GM10248 (cell line): ENCODE measurements around the gene MCTP2.

Source experiments
- CTCF ChIA-PET: fragments of 300-600 bp; sonication (Branson Sonifier 250); formaldehyde crosslinking; extraction: SDS; loops from one replicate; lab custom pipeline; 2021; ENCODE audit warnings: antibody characterized with exemption; lab: Yijun Ruan, JAX
- POLR2A ChIA-PET: fragments of 350-650 bp; sonication (Branson Sonifier 250); formaldehyde crosslinking; extraction: SDS; loops from one replicate; lab custom pipeline; 2020; ENCODE audit warnings: antibody characterized with exemption; lab: Yijun Ruan, JAX
- DNase-seq: peaks from one replicate; pipeline ENCODE4 v3.0.0; 2012; ENCODE audit errors: extremely low spot score
- CTCF ChIP-seq: IDR thresholded peaks from 2 replicates; pipeline ENCODE4 v1.5.1; 2012; ENCODE audit warnings: mild to moderate bottlenecking, low read depth; ENCODE audit errors: extremely low read depth, missing control alignments, control extremely low read depth

The MCTP2 gene

GRCh38 chr15:94198633-94199032 is 32.7 kb upstream of the MCTP2 start:
- DNase-seq: no peak
- ChIA-PET POLR2A (no interaction called here), CTCF (no interaction called here)
- TF ChIP-seq CTCF: no peak

GRCh38 chr15:94199725-94200124 is 31.6 kb upstream of the MCTP2 start:
- POLR2A ChIA-PET: no interaction called here
- no peak for TF ChIP-seq CTCF
- CTCF ChIA-PET: interaction anchor here (1.2 kb wide), 1 partner anchor 124 kb away, joined by 3 read pairs; no protein-coding TSS in a partner anchor
- DNase-seq: no peak

- DNase-seq: no peak
- ChIA-PET CTCF (interaction anchor here (1.3 kb wide), 2 partner anchors 14 to 52 kb away, joined by 3 read pairs; no protein-coding TSS in a partner anchor), POLR2A (no interaction called here)
These were observed 28.1 kb upstream of the MCTP2 start for GRCh38 chr15:94203306-94203705.

GRCh38 chr15:94205366-94205765 is 26.0 kb upstream of the MCTP2 start:
- ChIA-PET POLR2A (no interaction called here), CTCF (no interaction called here)
- no peak for DNase-seq
- no peak for TF ChIP-seq CTCF

More at GRCh38 chr15:94203306-94203705, 28.1 kb upstream of the MCTP2 start:
- no peak for TF ChIP-seq CTCF

- ChIA-PET CTCF (no interaction called here), POLR2A (no interaction called here)
- DNase-seq: no peak
- no peak for TF ChIP-seq CTCF
These were observed 24.7 kb upstream of the MCTP2 start for GRCh38 chr15:94206463-94207167.

GRCh38 chr15:94212291-94212690 is 19.1 kb upstream of the MCTP2 start:
- TF ChIP-seq CTCF: no peak
- DNase-seq: no peak
- ChIA-PET CTCF (no interaction called here), POLR2A (no interaction called here)

- DNase-seq: no peak
- ChIA-PET POLR2A (no interaction called here), CTCF (interaction anchor here (1.2 to 1.3 kb wide), 2 partner anchors 27 to 99 kb away, joined by 3 to 4 read pairs; no protein-coding TSS in a partner anchor)
- no peak for TF ChIP-seq CTCF
These were observed 5.7 kb upstream of the MCTP2 start for GRCh38 chr15:94225616-94226015.
